ENCODE data around the gene ATG10.

- TF ChIP-seq, protein P1, sequence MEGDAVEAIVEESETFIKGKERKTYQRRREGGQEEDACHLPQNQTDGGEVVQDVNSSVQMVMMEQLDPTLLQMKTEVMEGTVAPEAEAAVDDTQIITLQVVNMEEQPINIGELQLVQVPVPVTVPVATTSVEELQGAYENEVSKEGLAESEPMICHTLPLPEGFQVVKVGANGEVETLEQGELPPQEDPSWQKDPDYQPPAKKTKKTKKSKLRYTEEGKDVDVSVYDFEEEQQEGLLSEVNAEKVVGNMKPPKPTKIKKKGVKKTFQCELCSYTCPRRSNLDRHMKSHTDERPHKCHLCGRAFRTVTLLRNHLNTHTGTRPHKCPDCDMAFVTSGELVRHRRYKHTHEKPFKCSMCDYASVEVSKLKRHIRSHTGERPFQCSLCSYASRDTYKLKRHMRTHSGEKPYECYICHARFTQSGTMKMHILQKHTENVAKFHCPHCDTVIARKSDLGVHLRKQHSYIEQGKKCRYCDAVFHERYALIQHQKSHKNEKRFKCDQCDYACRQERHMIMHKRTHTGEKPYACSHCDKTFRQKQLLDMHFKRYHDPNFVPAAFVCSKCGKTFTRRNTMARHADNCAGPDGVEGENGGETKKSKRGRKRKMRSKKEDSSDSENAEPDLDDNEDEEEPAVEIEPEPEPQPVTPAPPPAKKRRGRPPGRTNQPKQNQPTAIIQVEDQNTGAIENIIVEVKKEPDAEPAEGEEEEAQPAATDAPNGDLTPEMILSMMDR (IDR thresholded peaks at IDR 0.05; ENCODE audit: borderline replicate concordance, extremely low read depth, low read length, poor library complexity, severe bottlenecking): no peak
- TF ChIP-seq EZH2 (IDR thresholded peaks at IDR 0.05; ENCODE audit: borderline replicate concordance, low read depth, low read length, severe bottlenecking): no peak
Observed at GRCh38 chr5:82287625-82288024, 315.8 kb downstream of the ATG10 start.
